ENCODE measurements around the gene WFDC10A. TPM values are rescaled to one million over a fixed set of nuclear protein-coding genes. Genes with fewer than 3 reads are reported as not detected.
"Not testable (repeated sequence)": the region's sequence is repeated elsewhere in the genome, so short reads cannot be mapped to it uniquely, and the experiment has no call there.

Gene WFDC10A
- polyA plus RNA-seq (ENCODE audit: insufficient read length), result not detected

DNA sequence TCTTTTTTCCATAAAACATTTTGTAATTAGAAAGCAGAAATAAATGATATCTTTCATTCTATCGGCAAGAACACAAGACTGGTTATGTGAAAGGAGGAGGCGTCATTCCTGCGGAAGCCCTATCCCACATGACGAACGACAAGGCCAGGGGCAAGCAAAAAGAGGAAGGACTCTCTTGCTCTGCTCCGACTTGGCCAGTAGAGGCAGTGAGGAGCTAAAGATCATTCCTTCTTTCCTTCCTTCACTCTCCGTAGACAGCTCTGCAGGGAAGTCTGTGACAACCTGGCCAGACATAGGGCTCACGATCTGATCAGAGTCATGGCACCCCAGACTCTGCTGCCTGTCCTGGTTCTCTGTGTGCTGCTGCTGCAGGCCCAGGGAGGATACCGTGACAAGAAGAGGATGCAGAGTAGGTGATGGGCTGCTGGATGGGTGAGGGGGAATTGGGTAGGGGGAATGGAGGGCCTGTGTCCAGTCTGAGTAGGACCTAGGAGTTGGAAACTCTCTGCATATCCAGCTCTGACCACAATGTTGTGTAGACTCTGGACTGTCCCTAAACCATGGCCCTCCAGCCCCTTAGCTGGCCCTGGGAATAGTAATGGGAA is at the start of gene WFDC10A:
TSS of gene WFDC10A (plus strand) at position 244 of the 605 bp plus-strand sequence. CDS start at position 319, 75 bp downstream.
- DNase-seq (ENCODE audit: low read depth), result peak; percentile 2

GRCh38 chr20:45581702-45582101 is 47.8 kb upstream of the WFDC10A start:
- no peak for DNase-seq (ENCODE audit: low read depth)

- DNase-seq (ENCODE audit: low read depth), result no peak
Measured at GRCh38 chr20:45583502-45583901, 46.0 kb upstream of the WFDC10A start.

DNA sequence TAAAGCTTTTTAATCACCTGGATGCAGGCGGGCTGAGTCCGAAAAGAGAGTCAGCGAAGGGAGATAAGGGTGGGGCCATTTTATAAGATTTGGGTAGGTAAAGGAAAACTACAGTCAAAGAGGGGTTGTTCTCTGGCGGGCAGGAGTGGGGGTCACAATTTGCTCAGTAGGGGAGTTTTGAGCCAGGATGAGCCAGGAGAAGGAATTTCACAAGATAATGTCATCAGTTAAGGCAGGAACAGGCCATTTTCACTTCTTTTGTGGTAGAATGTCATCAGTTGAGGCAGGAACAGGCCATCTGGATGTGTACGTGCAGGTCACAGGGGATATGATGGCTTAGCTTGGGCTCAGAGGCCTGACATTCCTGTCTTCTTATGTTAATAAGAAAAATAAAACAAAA is 45.2 kb upstream of the WFDC10A start:
- DNase-seq (ENCODE audit: low read depth), result not testable (repeated sequence)

GRCh38 chr20:45585986-45586385 is 43.6 kb upstream of the WFDC10A start:
- DNase-seq (ENCODE audit: low read depth), result not testable (repeated sequence)

DNA sequence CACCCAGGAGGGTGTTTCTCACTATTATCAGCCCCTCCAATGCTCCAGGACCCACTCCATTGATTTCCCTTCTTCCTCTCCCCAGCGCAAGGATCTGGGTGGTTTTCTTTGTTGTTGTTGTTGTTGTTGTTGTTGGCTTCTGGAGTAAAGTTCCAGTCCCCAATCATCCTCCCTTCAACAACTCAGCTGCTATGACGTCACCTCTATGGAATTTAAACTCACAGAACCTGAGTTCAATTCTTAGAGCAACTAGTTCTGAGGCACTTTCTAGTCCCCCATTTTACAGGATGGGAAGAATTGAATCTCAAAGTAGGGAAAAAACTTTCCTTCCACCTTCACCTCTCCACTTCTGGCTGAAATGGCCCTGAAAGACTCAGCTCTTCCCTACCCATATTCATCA is 40.7 kb upstream of the WFDC10A start:
- DNase-seq (ENCODE audit: low read depth), result no peak

DNA sequence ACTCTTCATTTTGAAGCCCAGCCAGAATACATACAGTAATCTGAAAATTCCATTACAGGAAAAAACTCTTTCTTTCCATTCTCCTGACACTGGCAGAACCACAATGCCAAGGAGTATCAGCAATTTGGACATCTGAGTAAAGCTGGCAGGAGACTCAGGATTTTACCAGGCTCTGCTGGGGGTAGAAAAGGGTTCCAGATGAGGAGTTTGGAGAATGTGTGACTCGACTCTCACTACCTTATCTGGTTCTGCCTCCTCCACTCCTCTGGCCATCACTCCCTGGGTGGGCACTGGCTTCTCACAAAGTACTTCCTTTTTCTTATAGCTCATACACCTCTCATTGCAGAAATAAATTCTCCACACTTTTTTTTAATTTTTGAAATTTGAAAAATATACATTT is 39.8 kb upstream of the WFDC10A start:
- no peak for DNase-seq (ENCODE audit: low read depth)

- DNase-seq (ENCODE audit: low read depth), result no peak
Measured at GRCh38 chr20:45592574-45593189, 36.9 kb upstream of the WFDC10A start.

GRCh38 chr20:45593498-45593897 is 36.0 kb upstream of the WFDC10A start:
- DNase-seq (ENCODE audit: low read depth), result no peak

- DNase-seq (ENCODE audit: low read depth), result no peak
Measured at GRCh38 chr20:45595235-45595634, 34.3 kb upstream of the WFDC10A start.

DNA sequence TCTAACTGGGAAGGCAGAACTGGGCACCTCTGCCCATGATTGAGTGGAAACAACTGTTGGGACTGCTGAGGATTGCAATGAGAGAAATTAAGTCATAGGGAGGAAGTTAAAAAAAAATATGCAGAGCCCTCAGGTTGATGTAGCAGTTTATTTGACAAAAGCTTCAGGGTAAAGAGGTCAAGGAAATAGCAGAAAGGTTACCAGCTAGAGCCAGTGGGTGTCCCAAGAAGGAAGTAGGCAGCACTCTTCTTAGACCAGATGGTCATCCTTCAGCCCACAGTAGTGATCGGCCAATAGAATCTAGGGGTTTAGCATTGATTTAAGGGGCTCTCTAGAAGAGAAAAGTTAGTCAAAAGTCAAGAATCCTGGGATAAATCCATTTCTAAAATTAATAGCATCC is 21.7 kb upstream of the WFDC10A start:
- DNase-seq (ENCODE audit: low read depth), result no peak

DNA sequence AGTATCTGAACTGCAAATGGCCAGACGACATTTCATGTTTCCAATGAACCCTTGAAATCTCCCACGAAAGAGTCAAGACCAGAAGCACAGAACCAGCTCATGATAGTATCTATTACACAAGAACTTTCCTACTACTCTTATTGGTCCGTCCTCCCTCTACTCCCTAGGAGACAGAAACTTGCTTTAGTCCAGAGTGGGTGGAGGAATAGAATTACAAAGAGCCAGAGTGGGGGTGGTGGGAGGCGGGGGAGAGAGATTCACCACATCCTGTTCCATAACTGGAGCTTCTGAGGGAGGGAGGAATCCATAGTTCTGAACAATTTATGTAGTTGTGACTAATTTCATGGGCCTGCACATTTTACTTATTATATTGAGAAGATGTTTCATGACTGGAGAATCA is 18.5 kb upstream of the WFDC10A start:
- DNase-seq (ENCODE audit: low read depth), result no peak

- DNase-seq (ENCODE audit: low read depth), result no peak
Measured at GRCh38 chr20:45612314-45612713, 17.2 kb upstream of the WFDC10A start.

DNA sequence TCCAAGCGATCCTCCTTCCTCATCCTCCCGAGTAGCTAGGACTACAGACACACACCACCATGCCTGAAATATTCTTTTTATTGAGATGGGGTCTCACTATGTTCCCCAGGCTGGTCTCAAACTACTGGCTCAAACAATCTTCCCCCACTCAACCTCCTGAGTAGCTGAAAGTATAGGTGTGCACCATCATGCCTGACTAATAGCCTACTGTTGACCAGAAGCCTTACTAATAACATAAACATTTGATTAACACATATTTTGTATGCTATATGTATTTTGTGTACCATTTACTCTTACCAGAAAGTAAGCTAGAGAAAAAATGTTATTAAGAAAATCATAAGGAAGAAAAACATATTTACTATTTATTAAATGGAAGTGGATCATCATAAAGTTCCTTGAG is 11.9 kb upstream of the WFDC10A start:
- DNase-seq (ENCODE audit: low read depth), result no peak

- no peak for DNase-seq (ENCODE audit: low read depth)
Measured at GRCh38 chr20:45621593-45621992, 7.9 kb upstream of the WFDC10A start.

GRCh38 chr20:45626540-45626939 is 3.0 kb upstream of the WFDC10A start:
- no peak for DNase-seq (ENCODE audit: low read depth)

GRCh38 chr20:45630371-45630770 is 832 bp downstream of the WFDC10A start:
- DNase-seq (ENCODE audit: low read depth), result no peak

DNA sequence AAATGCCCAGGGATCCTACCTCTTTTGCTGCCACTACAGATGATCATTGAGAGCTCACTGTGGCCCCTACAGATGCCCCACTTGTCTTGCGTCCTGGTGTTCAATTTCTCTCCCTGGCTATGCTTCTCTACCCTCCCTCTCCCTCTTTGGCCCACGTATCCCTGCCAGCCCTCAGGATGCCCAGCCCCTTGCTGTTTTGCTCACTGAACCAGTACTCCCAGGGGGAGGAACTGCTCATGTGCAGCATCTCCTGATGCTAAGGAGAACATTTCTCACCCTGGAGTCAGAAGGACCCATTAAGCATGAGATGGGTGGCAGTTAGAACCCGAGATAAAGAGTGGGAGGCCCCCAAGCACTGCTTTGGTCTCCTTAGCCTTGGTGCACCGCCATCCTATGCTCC is 1.6 kb downstream of the WFDC10A start, which contains the start of gene WFDC9:
TSS of gene WFDC9 (minus strand) at position 101 of the 400 bp plus-strand sequence. CDS start 21,103 bp downstream, outside the sequence.
- DNase-seq (ENCODE audit: low read depth), result no peak

DNA sequence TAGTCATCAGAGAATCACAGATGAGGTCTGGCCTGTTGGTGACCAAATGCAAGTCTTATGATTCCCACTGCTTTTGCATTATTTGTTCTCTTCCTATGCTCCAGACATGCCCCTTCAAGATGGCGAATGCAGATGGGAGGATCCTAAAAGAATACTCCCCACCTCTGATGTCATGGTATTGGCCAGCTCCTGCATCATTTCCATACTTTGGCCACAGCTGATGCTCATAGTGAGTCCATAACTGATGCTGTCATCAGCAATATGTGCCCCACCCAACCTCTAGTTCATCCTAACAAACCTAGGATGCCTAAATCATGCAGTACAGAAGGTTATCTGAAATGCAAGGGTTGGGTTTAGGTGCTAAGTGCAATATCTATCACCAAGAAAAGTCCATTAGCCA is 7.0 kb downstream of the WFDC10A start:
- no peak for DNase-seq (ENCODE audit: low read depth)

DNA sequence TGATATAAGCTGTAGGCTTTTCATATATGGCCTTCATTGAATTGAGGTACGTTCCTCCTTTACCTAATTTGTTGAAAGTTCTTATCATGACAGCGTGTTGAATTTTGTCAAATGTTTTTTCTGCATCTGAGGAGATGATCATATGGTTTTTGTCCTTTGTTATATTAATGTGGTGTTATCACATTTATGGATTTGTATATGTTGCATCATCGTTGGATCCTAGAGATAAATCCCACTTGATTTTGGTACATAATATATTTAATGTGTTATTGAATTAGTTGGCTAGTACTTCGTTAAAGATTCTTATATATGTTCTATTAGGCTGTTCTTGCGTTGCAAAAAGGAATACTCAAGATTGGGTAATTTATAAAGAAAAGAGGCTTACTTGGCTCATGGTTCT is 10.1 kb downstream of the WFDC10A start:
- no peak for DNase-seq (ENCODE audit: low read depth)

GRCh38 chr20:45641076-45641475 is 11.5 kb downstream of the WFDC10A start:
- DNase-seq (ENCODE audit: low read depth), result not testable (repeated sequence)

DNA sequence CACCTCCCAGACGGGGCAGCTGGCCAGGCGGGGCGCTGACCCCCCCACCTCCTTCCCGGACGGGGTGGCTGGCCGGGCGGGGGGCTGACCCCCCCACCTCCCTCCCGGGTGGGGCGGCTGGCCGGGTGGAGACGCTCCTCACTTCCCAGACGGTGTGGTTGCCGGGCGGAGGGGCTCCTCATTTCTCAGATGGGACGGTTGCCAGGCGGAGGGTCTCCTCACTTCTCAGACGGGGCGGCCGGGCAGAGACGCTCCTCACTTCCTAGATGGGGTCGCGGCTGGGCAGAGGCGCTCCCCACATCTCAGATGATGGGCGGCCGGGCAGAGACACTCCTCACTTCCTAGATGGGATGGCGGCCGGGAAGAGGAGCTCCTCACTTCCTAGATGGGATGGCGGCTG is 16.3 kb downstream of the WFDC10A start:
- DNase-seq (ENCODE audit: low read depth), result not testable (repeated sequence)

DNA sequence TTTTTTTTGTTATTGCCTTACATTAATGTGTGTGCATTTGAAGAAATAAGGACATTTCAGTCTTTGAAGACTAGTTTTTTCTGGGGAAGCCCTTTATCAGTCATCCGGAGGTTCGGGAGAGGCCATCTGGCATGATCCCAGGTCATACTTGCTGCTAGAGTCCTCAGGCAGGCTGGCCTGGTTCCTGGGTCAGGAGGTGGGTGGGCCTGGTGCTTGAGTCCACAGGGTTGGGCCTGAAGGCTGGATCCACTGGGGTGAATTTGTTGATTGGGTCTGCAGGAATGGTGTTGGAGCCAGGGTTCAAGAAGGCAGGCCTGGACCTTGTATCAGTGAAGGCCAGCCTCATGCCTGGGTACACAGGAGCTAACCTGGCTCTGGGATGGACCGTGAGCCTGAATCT is 17.3 kb downstream of the WFDC10A start:
- DNase-seq (ENCODE audit: low read depth), result no peak

All from forelimb muscle (tissue), 1 donor.